H1 (cell line): ENCODE results near the gene USP1. TPM values are rescaled to one million over a fixed set of nuclear protein-coding genes. Genes with fewer than 3 reads are reported as not detected.

Experiments
- CTCF ChIA-PET: fragments of 300-600 bp; sonication (Branson Sonifier 250); formaldehyde crosslinking; loops from one replicate; lab custom pipeline; 2021; ENCODE audit not compliant: partially characterized antibody; lab: Charles Lee
- POLR2A ChIA-PET: fragments of 300-600 bp; sonication (Branson Sonifier 250); formaldehyde crosslinking; loops from one replicate; lab custom pipeline; 2021; ENCODE audit warnings: inconsistent platforms; ENCODE audit not compliant: partially characterized antibody; lab: Charles Lee
- DNase-seq, 2 experiments: peaks; one replicate each; pipeline versions ENCODE4 v3.0.0 to v3.0.0-alpha.2; 2010 to 2022; ENCODE audit warnings: low spot score in 2 of 2, low read depth in 1 of 2, mixed read lengths in 1 of 2
- FAIRE-seq: peaks from 2 replicates; lab custom pipeline; 2011; peaks lifted over from hg19 to GRCh38; lab: Jason Lieb, UNC
- H2AFZ ChIP-seq: 2 replicates; pipeline ENCODE4 v1.8.1; 2012; ENCODE audit warnings: low read length, inconsistent platforms
- H2AK5ac ChIP-seq: 2 replicates; pipeline ENCODE4 v1.6.1; 2013; ENCODE audit warnings: low read depth, low read length
- H2BK120ac ChIP-seq: replicated peaks from 2 replicates; pipeline ENCODE3; 2013; ENCODE audit warnings: low read depth, low read length, inconsistent platforms
- H2BK12ac ChIP-seq: 2 replicates; pipeline ENCODE4 v1.6.1; 2013; ENCODE audit warnings: low read depth, low read length
- H2BK15ac ChIP-seq: 2 replicates; pipeline ENCODE4 v1.6.1; 2013; ENCODE audit warnings: low read length
- H2BK20ac ChIP-seq: 2 replicates; pipeline ENCODE4 v1.6.1; 2013; ENCODE audit warnings: low read length
- H2BK5ac ChIP-seq: 2 replicates; pipeline ENCODE4 v1.6.1; 2013; ENCODE audit warnings: low read depth, low read length
- H3K14ac ChIP-seq: 2 replicates; pipeline ENCODE4 v1.6.1; 2013; ENCODE audit warnings: inconsistent platforms; ENCODE audit not compliant: insufficient read length
- H3K18ac ChIP-seq: 2 replicates; pipeline ENCODE4 v1.6.1; 2013; ENCODE audit warnings: low read length; ENCODE audit errors: extremely low read depth
- H3K23ac ChIP-seq: 2 replicates; pipeline ENCODE4 v1.6.1; 2013; ENCODE audit warnings: inconsistent platforms; ENCODE audit not compliant: insufficient read length
- H3K23me2 ChIP-seq: 2 replicates; pipeline ENCODE4 v1.6.1; 2013; ENCODE audit warnings: low read depth, low read length
- H3K27ac ChIP-seq: 2 replicates; pipeline ENCODE4 v1.6.1; 2011; ENCODE audit warnings: low read depth, low read length, inconsistent platforms
- H3K27me3 ChIP-seq, 4 experiments: replicated peaks in 1 of 4; 1 replicate in 1 of 4; 2 replicates in 3 of 4; pipeline versions ENCODE4 v1.6.1 to v1.8.1; 2011 to 2013; ENCODE audit warnings: low read length in 3 of 4, mild to moderate bottlenecking in 3 of 4, inconsistent platforms in 2 of 4, mixed read lengths in 2 of 4, moderate library complexity in 1 of 4; ENCODE audit not compliant: control insufficient read depth in 3 of 4, insufficient read depth in 3 of 4; ENCODE audit errors: extremely low read depth in 1 of 4
- H3K36me3 ChIP-seq, 4 experiments: 2 replicates each; pipeline versions ENCODE4 v1.6.1 to v1.8.1; 2011 to 2013; ENCODE audit warnings: mild to moderate bottlenecking in 4 of 4, low read length in 3 of 4, moderate library complexity in 2 of 4, control low read depth in 1 of 4, inconsistent platforms in 1 of 4; ENCODE audit not compliant: insufficient read depth in 4 of 4, control insufficient read depth in 2 of 4
- H3K4ac ChIP-seq: replicated peaks from 2 replicates; pipeline ENCODE3; 2013; ENCODE audit warnings: low read length, low read depth, mixed read lengths, inconsistent platforms; ENCODE audit not compliant: insufficient read length
- H3K4me1 ChIP-seq, 4 experiments: replicated peaks in 1 of 4; 1 replicate in 1 of 4; 2 replicates in 3 of 4; pipeline versions ENCODE4 v1.6.1 to v1.8.1; 2011 to 2013; ENCODE audit warnings: low read length in 3 of 4, inconsistent platforms in 2 of 4, mixed read lengths in 1 of 4; ENCODE audit not compliant: insufficient read depth in 4 of 4, control insufficient read depth in 3 of 4
- H3K4me2 ChIP-seq, 2 experiments: 2 replicates each; pipeline versions ENCODE4 v1.6.1 to v1.8.1; 2011 to 2013; ENCODE audit warnings: low read depth in 2 of 2, low read length in 2 of 2, control low read depth in 1 of 2, inconsistent platforms in 1 of 2, mild to moderate bottlenecking in 1 of 2; ENCODE audit not compliant: insufficient read depth in 1 of 2
- H3K4me3 ChIP-seq, 4 experiments: fragments of 200-600, 300-600 bp in 1 of 4; sonication (generic), shearing (Covaris generic), sonication (Bioruptor Twin) in 1 of 4; 2 replicates each; pipeline versions ENCODE4 v1.5.1 to v1.8.1; 2011 to 2016; ENCODE audit warnings: low read length in 4 of 4, low read depth in 3 of 4, control low read depth in 2 of 4, inconsistent platforms in 2 of 4, mild to moderate bottlenecking in 2 of 4, mixed read lengths in 1 of 4, moderate library complexity in 1 of 4; ENCODE audit not compliant: insufficient read depth in 2 of 4; ENCODE audit errors: extremely low read depth in 1 of 4
- H3K56ac ChIP-seq: replicated peaks from 2 replicates; pipeline ENCODE3; 2013; ENCODE audit warnings: low read depth, mild to moderate bottlenecking, mixed read lengths, low read length, inconsistent platforms; ENCODE audit not compliant: insufficient read length
- H3K79me1 ChIP-seq: 2 replicates; pipeline ENCODE4 v1.6.1; 2013; ENCODE audit warnings: low read depth, low read length, control low read depth
- H3K79me2 ChIP-seq, 2 experiments: 2 replicates each; pipeline versions ENCODE4 v1.6.1 to v1.8.1; 2012 to 2013; ENCODE audit warnings: low read length in 2 of 2, mild to moderate bottlenecking in 2 of 2, inconsistent platforms in 1 of 2; ENCODE audit not compliant: insufficient read depth in 2 of 2, control insufficient read depth in 1 of 2
- H3K9ac ChIP-seq, 4 experiments: replicated peaks in 1 of 4; 1 replicate in 1 of 4; 2 replicates in 3 of 4; pipeline versions ENCODE4 v1.6.1 to v1.8.1; 2011 to 2013; ENCODE audit warnings: low read depth in 3 of 4, low read length in 3 of 4, control low read depth in 2 of 4, mild to moderate bottlenecking in 2 of 4, moderate library complexity in 2 of 4, inconsistent platforms in 1 of 4; ENCODE audit errors: extremely low read depth in 1 of 4
- H3K9me3 ChIP-seq, 2 experiments: 2 replicates each; pipeline versions ENCODE4 v1.6.1 to v1.8.1; 2012 to 2013; ENCODE audit warnings: mild to moderate bottlenecking in 2 of 2, moderate library complexity in 2 of 2, control low read depth in 1 of 2, inconsistent platforms in 1 of 2, low read depth in 1 of 2, low read length in 1 of 2, mixed read lengths in 1 of 2; ENCODE audit not compliant: insufficient read depth in 2 of 2
- H4K20me1 ChIP-seq, 2 experiments: replicated peaks in 1 of 2; 2 replicates each; pipeline versions ENCODE3 to v1.8.1; 2011 to 2013; ENCODE audit warnings: inconsistent platforms in 2 of 2, low read length in 2 of 2, mild to moderate bottlenecking in 1 of 2; ENCODE audit not compliant: insufficient read depth in 2 of 2, control insufficient read depth in 1 of 2
- H4K5ac ChIP-seq: 2 replicates; pipeline ENCODE4 v1.6.1; 2013; ENCODE audit warnings: low read length, low read depth, mixed read lengths, inconsistent platforms; ENCODE audit not compliant: insufficient read length
- H4K8ac ChIP-seq: 2 replicates; pipeline ENCODE4 v1.8.0; 2013; ENCODE audit warnings: mild to moderate bottlenecking, moderate library complexity, low read length, inconsistent platforms; ENCODE audit not compliant: insufficient read depth; ENCODE audit errors: extremely low read depth
- H4K91ac ChIP-seq: replicated peaks from 2 replicates; pipeline ENCODE3; 2013; ENCODE audit warnings: low read length, mixed read lengths, inconsistent platforms; ENCODE audit not compliant: insufficient read length
- ASH2L ChIP-seq: fragments of 200-600, 300-600 bp; sonication (generic); IDR thresholded peaks from one replicate; pipeline ENCODE4 v1.7.1; 2017; ENCODE audit warnings: low read length
- BACH1 ChIP-seq: IDR thresholded peaks from 2 replicates; pipeline ENCODE4 v1.6.1; 2012; ENCODE audit warnings: low read length, improper control_type of control experiment
- SP1 ChIP-seq: IDR thresholded peaks from 2 replicates; pipeline ENCODE4 v1.6.1; 2011; ENCODE audit warnings: low read depth, low read length
- WGBS, 2 experiments: shearing (Covaris generic) in 1 of 2; methylation state at CpG; one replicate each; pipeline versions ENCODE4 v1.1.6 to v1.1.7; 2013 to 2015; ENCODE audit warnings: low lambda C conversion rate in 2 of 2, mixed read lengths in 2 of 2, inconsistent platforms in 1 of 2, low coverage in 1 of 2, missing lambda C conversion rate in 1 of 2; ENCODE audit not compliant: insufficient replicate concordance in 2 of 2, insufficient coverage in 1 of 2, insufficient read length in 1 of 2; ENCODE audit errors: extremely low coverage in 1 of 2, missing lambda C conversion rate in 1 of 2; 5-methylcytosine and 5-hydroxymethylcytosine counted together
- polyA plus RNA-seq, 7 experiments: library from polyadenylated mRNA; depleted of rRNA in 3 of 7; stranded (reverse) in 5 of 7; unstranded in 2 of 7; fragments of >200 nt in 5 of 7; fragments of 200-250 nt in 2 of 7; gene quantifications; 1 replicate in 5 of 7; 2 replicates in 1 of 7; 4 replicates in 1 of 7; pipeline versions ENCODE4 v1.2.1 to v1.2.3, GENCODE V29; 2011 to 2013; ENCODE audit warnings: missing spikeins in 2 of 7, mixed read lengths in 2 of 7
- total RNA-seq: library from RNA; stranded (reverse); fragmentation: NEBNext Ultra II Directional; extraction: Animal tissue kit (Norgen Biotek cat#: 25700); gene quantifications from 2 replicates; pipeline ENCODE4 v1.2.1, GENCODE V29; 2021

Gene USP1
- total and polyA plus RNA-seq, 2 of the 8 experiments (the other 6 are each of a cell fraction or from before 2014, with no cell fraction given), result 9.1 to 49.6 TPM

- H2BK120ac ChIP-seq, result no peak overlapping the region
- peak in 1 of 2 experiments; percentile 10 for DNase-seq
- ChIA-PET CTCF (no interaction called here), POLR2A (interaction anchor here (1.3 kb wide), 1 partner anchor 41 kb away, joined by 3 read pairs; no protein-coding TSS in a partner anchor)
- no peak overlapping the region for H3K4ac ChIP-seq
- H3K36me3 ChIP-seq, result peaks cover 0 to 10% (median 4%) of the 10 kb centered on the region in 4 experiments; a peak in 4 of 8 replicates
- H2AFZ ChIP-seq, result no peak overlapping the region
- H3K4me2 ChIP-seq, result peak overlapping the region in 1 of 2 experiments; percentile 10; a peak in 2 of 4 replicates
- H2BK5ac ChIP-seq, result no peak overlapping the region
- no peak overlapping the region for H3K14ac ChIP-seq
- no peaks in the 10 kb centered on the region for H3K27me3 ChIP-seq
- 12% methylated on average over 3 of the region's 3 CpGs; no CpG with 5 or more reads in 1 of the 2 experiments for WGBS, 2 experiments
- no peak overlapping the region for H3K56ac ChIP-seq
- no peaks in the 10 kb centered on the region for H4K20me1 ChIP-seq
- FAIRE-seq, result peak; percentile 78
- peaks cover 0 to 6% (median 4%) of the 10 kb centered on the region in 4 experiments; a peak in 2 of 7 replicates for H3K4me1 ChIP-seq
- H3K9ac ChIP-seq, result no peak overlapping the region
- no peaks in the 10 kb centered on the region for H3K79me1 ChIP-seq
- no peak overlapping the region for H4K8ac ChIP-seq
- no peak overlapping the region for H4K91ac ChIP-seq
- no peaks in the 10 kb centered on the region for H3K79me2 ChIP-seq
- H2BK12ac ChIP-seq, result no peak overlapping the region
- no peak overlapping the region for H3K23ac ChIP-seq
- H3K9me3 ChIP-seq, result no peaks in the 10 kb centered on the region
- H3K4me3 ChIP-seq, result peak overlapping the region in 1 of 4 experiments; percentile 19; a peak in 1 of 8 replicates
- no peak overlapping the region for H3K27ac ChIP-seq
- H4K5ac ChIP-seq, result no peak overlapping the region
- no peak overlapping the region for H2BK15ac ChIP-seq
- no peaks in the 10 kb centered on the region for H3K23me2 ChIP-seq
- H2BK20ac ChIP-seq, result no peak overlapping the region
- H2AK5ac ChIP-seq, result no peak overlapping the region
- H3K18ac ChIP-seq, result no peak overlapping the region
- TF ChIP-seq ASH2L (no peak), BACH1 (no peak), SP1 (peak; percentile 47; the same call in 1 of the 2 replicates)
These were observed 39.8 kb downstream of the USP1 start for GRCh38 chr1:62476525-62477219.
